IPS-NIHi7 (cell line): ENCODE measurements around the gene PLSCR2.
A peak's percentile ranks its signal among the peaks of the same experiment; 100 is the strongest.
"Not testable (repeated sequence)": the region's sequence is repeated elsewhere in the genome, so short reads cannot be mapped to it uniquely, and the experiment has no call there.

Experiments
- DNase-seq: peaks from one replicate; pipeline ENCODE4 v3.0.0; 2012; ENCODE audit warnings: mixed read lengths; ENCODE audit errors: extremely low spot score

Gene PLSCR2

GRCh38 chr3:146469150-146470017, at the start of gene PLSCR2:
Gene PLSCR2, minus strand, starts transcription at chr3:146469561. Its CDS starts 9,657 bp downstream, at chr3:146459904.
- DNase-seq, result peak; percentile 82

GRCh38 chr3:146517684-146518435, 48.5 kb upstream of the PLSCR2 start:
- DNase-seq, result no peak

- no peak for DNase-seq
Measured at GRCh38 chr3:146513386-146514051, 44.2 kb upstream of the PLSCR2 start.

DNA sequence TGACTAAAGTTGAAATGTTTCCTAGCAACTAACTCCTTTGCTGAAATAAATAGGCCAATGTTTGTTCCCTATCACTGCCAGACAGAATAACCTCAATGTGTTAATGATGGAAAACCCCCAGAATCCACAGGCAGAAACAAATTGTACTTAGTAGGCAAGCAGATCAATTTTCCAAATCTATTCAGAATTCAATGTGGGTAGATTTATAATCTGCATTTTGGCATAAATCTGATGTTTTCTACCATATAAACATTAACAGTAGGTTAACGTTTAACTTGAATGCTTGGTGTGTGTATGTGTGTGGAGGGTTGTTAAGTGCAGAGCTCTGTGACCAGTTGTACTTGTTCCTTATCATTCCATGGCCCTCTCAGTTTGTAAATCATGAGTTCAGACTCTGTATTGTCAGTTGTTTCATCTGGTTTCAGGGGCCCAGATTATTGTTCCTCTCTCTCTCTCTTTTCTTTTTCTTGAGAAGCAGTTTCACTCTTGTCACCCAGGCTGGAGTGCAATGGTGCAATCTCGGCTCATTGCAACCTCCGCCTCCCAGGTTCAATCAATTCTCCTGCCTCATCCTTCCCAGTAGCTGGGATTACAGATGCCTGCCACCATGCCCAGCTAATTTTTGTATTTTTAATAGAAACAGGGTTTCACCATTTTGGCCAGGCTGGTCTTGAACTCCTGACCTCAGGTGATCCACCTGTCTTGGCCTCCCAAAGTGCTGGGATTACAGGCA, 42.2 kb upstream of the PLSCR2 start:
- DNase-seq, result no peak

- no peak for DNase-seq
Measured at GRCh38 chr3:146507331-146508120, 38.2 kb upstream of the PLSCR2 start.

DNA sequence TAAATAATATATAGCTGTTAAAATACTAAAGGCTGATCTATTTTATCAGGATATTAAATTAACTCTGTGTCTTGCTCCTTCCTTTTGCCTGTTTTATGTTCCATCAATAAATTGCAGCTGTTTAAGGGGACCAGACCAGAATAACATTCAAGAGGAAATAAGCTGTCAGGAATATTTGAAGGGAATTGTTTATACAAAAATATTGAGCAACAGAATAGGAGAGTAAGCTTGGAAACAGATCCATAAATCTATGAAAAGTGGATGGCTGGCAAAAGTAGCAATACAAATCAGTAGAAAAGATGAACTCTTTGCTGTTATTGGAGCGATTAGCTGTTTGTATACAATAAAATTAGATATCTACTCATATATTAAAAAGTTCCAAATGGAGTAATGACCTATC, 36.2 kb upstream of the PLSCR2 start:
- no peak for DNase-seq

DNA sequence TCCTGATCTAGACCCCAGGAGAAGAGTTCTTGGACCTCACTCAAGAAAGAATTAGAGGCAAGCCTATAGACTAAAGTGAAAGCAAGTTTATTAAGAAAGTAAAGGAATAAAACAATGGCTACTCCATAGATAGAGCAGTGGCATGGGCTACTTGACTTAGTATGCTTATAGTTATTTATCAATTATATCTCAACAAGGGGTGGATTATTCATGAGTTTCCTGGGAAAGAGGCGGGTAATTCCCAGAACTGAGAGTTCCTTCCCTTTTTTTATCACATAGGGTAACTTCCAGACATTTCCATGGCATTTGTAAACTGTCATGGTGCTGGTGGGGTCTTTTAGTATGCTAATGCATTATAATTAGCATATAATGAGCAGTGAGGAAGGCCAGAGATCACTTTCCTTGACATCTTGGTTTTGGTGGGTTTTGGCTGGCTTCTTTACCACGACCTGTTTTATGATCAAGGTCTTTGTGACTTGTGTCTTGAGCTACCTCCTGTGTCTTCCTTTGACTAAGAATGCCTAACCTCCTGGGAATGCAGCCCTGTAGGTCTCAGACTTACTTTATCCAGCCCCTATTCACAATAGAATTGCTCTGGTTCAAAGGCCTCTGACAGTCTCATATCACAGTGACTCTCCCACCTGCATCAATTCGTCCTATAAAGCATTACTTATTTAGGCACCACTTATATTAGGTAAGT, 35.3 kb upstream of the PLSCR2 start:
- peak; percentile 11 for DNase-seq

DNA sequence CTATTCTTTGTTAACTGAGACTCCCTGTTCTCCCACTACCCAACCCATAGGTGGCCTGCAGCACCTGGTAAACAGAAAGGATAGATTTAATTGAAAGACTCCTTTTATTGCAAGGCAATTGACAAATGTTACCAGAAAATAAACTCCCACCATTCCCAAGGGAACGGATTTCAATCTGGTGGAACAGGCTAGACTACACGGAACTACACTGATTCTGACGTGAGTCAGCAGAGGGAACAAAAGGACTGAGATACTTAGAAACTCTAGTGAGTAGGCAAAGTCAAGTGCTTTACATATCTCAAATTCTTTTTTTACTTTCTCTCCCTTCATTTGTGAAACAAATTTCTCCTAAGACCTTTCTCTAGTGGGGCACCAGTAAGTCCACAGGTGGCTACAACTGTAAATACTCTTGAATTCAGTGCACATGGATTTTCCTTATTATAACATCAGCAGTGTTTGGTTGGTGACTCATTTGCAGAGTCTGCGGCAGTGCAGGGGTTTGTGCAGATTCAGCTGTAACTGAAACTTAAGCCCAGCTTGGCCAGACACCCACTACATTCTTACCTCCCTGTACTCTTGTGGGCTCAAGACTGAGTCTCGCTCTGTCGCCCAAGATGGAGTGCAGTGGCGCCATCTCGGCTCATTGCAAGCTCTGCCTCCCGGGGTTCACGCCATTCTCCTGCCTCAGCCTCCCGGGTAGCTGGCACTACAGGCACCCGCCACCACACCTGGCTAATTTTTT, 34.3 kb upstream of the PLSCR2 start:
- DNase-seq, result no peak

DNA sequence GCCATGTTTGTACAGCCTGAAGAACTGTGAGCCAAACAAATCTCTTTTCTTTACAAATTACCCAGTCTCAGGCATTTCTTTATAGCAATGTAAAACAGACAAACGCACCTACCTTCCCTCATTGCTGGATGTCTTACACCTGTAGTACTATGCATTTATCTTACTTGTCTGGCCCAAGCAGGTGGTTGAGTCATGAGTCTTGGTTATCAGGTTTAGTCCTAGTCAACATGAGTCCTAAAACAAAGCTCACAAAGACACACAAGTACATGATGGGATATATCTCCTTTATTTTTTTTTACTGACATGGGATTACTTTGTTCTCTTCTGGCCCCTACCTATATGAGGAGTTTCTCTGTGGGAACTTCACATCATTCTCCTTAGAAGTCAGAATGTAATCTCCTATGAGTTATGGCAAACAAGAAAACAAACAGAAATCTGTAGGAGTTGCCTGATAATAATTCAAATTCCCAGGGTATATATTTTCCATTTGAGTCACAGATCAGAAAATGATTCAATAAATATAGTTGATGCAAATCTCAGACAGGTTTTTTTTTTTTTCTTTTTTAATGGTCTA, 33.6 kb upstream of the PLSCR2 start:
- DNase-seq, result no peak

GRCh38 chr3:146501752-146502151, 32.4 kb upstream of the PLSCR2 start:
- DNase-seq, result no peak

DNA sequence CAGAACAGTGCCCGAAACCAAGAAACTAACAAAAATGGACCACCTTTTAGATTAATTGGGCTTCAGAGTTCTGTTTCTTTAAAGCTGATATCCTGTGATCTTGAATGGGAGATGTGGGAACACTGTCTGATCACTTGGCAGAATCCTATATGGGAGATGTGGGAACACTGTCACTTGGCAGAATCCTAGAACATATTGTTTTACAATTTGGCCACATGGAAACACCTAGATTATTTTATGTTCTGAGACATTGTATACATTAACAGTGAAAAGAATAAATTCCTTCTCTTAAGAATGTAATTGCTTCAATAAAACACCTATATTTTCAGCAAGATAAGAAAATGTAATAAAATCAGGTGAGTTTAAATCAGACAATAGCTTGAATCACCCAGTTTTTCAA, 30.3 kb upstream of the PLSCR2 start:
- no peak for DNase-seq

DNA sequence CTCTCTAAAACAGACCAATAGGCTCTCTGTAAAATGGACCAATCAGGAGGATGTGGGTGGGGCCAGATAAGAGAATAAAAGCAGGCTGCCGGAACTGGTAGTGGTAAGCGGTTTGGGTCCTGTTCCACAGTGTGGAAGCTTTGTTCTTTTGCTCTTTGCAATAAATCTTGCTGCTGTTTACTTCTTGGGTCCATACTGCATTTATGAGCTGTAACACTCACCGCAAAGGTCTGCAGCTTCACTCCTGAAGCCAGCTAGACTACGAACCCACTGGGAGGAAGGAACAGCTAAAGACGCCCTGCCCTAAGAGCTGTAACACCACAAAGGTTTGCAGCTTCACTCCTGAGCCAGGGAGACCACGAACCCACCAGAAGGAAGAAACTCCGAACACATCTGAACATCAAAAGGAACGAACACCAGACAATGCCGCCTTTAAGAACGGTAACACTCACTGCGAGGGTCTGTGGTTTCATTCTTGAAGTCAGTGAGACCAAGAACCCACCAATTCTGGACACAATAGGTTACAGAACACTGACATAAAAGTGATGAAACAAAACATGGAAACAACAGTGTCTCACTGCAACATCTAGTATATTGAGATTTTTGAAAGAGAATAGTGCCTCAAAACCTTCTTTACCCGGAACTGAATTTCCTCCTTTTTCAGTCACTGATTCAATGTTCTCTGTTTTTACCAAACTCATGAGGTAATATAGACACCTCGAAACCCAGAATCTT, 28.8 kb upstream of the PLSCR2 start:
- DNase-seq, result no peak

- DNase-seq, result not testable (repeated sequence)
Measured at GRCh38 chr3:146497145-146497843, 27.9 kb upstream of the PLSCR2 start.

GRCh38 chr3:146496726-146497125, 27.4 kb upstream of the PLSCR2 start:
- DNase-seq, result no peak

DNA sequence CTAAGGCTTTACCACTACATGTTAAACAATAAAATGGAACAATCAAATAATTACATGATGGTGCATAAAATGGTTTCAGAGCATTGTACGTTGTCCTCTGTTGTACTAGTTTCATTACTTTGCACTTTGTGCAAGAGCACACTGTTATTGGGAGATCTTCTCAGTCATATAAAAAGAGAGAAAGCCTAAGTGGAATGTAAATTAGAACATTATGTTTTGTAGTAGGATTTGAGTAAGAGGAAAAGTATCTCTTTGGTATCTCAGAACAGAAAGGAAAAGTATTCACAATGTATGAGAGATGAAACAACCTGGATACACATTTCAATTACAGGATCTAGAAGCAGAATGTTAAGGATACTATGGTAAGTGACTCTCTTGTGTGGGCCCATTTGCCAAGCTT, 26.9 kb upstream of the PLSCR2 start:
- DNase-seq, result no peak

GRCh38 chr3:146493761-146494160, 24.4 kb upstream of the PLSCR2 start:
- DNase-seq, result no peak

- no peak for DNase-seq
Measured at GRCh38 chr3:146493221-146493620, 23.9 kb upstream of the PLSCR2 start.

DNA sequence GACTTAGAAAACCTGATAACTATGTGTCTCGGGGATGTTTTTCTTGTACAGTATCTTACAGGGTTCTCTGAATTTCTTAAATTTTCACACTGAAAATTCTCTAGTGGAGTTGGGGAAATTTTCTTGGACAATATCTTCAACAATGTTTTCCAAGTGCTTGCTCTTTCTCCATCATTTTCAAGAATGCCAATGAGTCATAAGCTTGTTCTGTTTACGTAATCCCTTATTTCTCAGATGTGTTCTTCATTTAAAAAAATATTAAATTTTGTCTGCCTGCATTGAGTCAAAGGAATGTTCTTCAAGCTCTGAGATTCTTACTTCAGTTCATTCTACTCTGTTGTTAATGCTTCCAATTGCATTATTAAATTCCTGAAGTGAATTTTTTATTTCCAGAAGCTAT, 21.9 kb upstream of the PLSCR2 start:
- no peak for DNase-seq
